NCI-H2107 (cell line): ENCODE measurements around the gene PPL.
"Not testable (repeated sequence)": the region's sequence is repeated elsewhere in the genome, so short reads cannot be mapped to it uniquely, and the experiment has no call there.

Experiments used
- DNase-seq: peaks from one replicate; lab custom pipeline; 2025; lab: John Stamatoyannopoulos, UW

PPL gene

DNA sequence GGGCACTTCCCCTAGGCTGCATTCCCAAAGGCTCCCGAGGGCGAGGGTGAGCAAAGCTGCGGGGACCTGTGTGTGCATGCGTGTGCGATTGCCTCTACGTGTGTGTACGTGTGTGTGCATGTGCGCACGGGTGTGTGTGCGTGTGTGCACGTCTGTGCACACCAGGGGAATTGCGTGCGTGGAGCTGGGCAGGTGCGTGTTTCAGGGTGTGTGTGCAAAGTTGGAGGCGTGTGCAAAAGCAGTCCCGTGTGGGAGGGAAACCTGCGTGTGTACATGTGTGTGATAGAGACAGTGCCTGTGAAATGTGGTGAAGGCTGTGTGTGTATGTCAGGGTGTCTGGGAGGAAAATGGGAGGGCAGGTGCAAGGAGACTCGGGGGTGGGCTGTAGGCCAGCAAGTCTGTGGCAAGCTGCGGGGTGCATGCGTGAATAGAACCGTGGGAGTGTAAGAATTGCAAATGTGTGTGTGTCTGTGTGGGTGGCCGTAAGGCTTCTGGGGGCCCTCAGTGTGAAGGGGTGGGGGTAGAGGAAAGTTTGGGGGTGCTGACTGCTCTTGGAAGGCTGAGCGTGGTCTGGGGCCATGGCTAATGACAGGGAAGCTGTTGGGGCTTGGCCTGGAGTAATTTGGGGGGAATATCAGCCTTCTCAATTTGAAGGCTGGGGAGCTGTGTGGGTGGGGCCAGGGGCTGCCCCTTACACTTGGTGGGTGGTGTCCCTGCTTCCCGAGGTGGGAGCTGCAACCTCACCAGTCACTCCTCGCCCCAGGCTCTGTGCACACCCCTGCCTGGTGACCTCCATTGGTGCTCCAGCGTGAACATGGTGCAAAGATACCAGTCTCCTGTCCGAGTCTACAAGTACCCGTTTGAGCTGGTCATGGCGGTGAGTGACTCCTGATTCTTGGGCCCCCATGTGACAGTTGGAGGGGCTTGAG is 21.8 kb upstream of the PPL start:
- no peak for DNase-seq

DNA sequence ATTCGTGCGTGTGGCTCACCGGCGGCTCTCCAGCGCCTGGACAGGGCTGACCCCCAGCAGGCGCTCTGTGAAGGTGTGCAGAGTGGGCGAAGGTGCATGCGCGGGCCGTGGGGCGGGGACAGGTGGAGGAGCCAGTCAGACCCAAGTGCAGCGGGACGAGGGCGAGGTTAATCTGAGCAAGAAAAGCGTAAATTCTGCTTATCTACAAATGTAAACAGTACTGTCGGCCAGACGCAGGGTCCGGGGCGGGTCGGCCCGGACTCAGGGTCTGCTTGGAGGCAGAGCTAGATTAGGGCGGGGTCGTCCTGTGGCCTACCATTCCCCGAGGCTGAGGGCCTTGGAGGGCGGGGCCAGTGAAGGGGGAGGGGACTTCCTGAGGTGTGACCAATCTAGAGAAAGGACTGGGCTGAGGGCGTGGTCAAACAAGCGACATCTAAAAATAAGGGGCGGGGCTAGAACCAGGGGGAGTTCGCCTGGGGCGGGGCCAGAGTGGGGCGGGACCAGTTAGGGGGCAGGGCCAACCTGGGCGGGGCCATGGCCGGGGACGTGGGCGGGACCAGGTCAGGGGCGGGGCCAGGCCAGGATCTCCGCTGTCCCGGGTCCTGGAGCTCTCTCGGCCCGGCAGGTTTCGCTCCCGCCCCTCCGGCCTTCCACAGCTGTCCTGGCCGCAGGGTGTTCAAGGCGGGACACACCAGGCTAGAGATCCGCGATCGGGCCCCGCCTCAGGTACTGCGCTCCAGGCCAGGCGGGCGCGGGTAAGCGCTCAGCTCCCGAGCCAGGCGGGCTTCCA is 21.0 kb upstream of the PPL start, which contains the start of gene SEC14L5:
Gene SEC14L5 (plus strand): TSS at position 611 of the 790 bp plus-strand sequence. CDS start 994 bp downstream, outside the sequence.
- peak; percentile 97 for DNase-seq

DNA sequence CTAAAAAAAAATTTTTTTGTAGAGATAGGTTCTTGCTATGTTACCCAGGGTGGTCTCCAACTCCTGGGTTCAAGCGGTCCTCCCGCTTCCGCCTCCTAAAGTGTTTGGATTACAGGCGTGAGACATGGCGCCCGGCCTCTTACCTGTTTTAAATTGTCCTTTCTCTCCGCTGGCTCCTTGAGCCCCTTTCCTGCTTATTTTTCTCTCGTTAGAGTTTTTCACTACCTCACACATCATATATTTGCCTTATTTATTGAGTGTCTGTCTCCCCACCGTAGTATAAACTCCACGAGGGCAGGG is 20.4 kb upstream of the PPL start:
- DNase-seq: no peak

DNA sequence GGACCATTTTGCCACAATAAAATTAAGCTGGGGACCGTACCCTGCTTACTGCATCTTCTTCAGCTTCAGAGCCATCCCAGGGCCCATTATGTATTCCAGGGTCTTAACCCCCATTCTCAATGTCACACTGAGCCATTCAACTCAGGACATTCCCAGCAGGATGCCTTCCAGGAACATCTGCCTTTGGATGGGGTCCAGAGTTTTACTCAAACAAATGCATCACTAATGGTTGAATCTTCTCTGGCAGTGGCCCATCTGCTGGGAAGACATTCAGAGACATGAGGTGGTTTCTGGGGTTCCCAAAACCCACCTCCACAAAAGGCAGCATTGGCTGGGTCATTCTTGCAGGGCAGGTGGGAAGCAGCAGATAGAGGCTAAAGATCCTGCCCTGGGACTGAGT is 17.8 kb upstream of the PPL start:
- DNase-seq: no peak

DNA sequence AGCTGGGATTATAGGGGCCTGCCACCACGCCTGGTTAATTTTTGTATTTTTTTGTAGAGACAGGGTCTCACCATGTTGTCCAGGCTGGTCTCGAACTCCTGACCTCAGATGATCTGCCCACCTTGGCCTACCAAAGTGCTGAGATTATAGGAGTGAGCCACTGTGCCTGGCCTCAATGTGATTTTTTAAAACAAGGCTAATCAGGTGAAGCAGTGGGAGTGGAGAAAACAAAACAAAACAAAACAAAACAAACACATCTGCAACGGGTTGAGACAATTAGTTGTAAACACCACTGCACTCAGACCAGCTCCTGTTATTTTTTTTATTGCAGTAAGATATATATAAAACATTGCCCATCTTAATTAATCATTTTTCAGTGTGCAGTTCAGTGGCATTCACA is 14.6 kb upstream of the PPL start:
- not testable (repeated sequence) for DNase-seq

DNA sequence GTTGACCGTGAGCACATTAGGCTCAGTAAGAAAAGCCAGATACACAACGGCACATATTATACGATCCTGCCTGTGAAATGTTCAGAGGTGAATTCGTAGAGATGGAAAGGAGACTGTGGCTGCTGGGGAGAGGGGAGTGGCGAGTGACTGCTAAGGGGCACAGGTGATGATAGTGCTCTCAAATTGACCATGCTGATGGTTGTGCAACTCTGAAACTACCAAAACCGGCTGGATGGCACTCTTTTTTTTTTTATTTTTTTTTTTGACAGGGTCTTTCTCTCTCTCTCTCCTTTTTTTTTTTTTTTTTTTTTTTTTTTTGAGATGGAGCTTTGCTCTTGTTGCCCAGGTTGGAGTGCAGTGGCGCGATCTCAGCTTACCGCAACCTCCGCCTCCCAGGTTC is 13.0 kb upstream of the PPL start:
- DNase-seq: no peak

DNA sequence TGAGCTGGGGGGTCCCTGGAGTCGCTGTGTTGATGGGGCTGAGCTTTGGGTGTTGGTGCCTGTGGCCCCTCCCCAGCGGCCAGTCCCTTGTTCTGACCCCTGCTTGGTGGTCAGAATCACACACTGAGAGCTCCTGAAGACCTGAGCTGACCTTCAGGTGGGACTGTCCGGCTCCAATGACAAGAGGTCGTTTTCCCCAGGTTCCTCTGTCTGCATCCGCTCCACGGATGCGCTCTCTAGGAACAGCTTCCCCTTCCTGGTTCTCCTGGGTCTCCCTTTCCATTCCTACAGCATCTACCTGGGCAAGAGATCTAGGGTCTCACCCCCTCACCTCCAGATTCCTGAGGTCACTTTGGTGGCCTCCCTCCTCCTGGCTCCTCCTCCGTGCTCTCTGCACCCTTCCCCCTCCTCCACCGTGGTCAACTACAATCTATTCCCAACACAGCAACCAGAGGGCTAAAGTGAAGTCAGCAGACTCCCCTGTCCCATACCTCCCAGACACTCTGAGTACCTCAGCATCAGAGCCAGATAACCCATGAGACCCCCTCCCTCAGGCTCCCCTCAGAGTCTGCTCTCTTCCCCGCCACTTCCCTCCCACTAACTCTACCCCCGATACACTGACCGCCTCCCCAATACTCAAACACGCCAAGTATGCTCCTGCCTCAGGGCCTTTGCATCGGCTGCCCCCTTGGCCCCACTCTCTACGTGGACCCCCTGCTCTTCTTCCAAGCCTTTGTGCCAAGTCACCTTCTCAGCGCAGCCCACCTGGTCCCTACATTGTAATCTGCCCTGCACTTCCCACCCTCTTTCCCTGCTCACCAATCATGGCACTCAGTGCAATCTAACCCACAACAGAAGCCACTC is 12.2 kb upstream of the PPL start:
- DNase-seq: no peak

DNA sequence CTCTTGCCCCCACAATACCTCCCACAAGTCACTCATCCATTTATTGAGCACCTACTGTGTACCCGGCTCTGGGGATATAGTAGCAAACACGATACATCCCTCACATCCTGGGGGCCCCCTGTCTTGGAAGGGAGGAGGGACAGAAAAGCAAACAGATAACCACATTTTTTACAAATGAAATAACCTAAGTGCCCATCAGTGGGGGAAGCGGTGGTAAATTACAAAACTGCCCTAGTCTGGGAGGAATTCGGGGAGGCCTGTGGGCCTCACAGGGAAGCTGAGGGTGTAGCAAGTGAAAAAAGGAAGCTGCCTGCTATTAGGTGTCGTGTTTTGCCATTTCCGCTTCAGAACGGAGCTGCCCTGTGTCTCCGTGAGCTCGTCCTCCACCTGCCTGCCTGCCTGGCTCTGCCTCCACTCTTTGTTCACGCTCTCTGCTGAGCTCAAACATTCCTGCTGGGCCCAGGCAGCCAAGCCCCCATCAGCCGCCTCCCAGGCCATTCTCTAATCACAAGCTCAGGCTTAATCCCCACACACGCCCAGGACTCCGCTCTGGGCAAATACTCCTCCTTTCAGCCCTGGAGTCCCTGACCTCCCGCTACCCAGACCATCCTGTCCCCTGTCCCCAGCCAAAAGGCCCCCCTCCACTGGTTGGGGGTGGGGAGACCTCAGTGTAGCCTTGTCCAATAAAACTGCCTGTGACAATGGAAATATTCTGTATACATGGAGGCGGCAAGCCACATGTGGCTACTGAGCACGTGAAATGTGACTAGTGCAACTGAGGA is 11.0 kb upstream of the PPL start:
- no peak for DNase-seq

DNA sequence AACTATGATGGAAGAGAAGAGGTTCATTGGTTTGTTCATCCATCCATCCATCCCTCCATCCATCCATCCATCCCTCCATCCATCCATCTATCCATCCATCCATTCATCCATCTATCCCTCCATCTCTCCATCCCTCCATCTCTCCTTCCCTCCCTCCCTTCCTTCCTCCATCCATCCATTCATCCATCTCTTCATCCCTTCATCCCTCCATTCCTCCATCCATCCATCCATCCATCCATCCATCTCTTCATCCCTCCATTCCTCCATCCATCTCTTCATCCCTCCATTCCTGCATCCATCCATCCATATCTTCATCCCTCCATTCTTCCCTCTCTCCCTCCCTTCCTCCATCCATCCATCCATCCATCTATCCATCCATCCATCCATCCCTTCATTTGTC is 10.0 kb upstream of the PPL start:
- DNase-seq: no peak

DNA sequence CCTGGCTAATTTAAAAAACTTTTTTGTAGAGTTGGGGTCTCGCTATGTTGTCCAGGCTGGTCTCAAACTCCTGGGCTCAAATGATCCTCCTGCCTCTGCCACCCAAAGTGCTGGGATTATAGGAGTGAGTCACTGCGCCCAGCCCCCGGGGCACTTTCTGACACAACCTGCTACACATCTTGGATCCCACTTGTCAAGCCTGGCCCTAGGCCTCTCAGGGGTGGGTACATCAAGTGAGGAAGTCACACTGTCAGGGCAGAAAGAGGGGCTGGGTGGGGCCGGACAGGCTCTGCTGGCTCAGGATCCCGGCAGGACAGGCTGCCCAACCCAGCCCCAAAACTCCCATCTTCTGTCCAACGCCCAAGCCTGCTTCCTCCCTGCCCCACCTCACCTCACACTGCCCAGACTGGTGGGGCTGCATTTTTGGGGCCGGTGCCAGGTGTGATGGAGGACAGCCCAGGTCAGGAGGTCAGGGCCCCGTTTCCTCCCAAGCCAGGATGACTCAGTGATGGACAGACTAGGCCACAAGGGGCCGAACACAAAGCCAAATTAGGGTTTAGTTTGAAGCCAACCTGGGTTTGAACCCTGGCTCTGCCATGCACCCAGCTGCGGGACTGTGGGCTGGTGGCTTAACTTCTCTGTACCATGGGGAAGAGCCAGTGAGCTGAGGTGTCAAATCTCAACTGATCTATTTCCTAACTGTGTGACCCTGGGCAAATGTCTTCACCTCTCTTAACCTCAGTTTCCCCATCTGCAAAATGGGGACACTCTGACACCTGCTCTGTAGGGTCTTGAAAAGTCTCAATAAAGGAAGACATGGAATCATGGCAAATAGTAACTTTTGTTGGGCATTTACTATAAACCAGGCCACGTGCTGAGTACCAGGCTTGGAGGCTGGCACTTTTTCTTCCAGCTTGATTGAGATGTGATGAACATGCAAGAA is 8.9 kb upstream of the PPL start:
- DNase-seq: no peak

DNA sequence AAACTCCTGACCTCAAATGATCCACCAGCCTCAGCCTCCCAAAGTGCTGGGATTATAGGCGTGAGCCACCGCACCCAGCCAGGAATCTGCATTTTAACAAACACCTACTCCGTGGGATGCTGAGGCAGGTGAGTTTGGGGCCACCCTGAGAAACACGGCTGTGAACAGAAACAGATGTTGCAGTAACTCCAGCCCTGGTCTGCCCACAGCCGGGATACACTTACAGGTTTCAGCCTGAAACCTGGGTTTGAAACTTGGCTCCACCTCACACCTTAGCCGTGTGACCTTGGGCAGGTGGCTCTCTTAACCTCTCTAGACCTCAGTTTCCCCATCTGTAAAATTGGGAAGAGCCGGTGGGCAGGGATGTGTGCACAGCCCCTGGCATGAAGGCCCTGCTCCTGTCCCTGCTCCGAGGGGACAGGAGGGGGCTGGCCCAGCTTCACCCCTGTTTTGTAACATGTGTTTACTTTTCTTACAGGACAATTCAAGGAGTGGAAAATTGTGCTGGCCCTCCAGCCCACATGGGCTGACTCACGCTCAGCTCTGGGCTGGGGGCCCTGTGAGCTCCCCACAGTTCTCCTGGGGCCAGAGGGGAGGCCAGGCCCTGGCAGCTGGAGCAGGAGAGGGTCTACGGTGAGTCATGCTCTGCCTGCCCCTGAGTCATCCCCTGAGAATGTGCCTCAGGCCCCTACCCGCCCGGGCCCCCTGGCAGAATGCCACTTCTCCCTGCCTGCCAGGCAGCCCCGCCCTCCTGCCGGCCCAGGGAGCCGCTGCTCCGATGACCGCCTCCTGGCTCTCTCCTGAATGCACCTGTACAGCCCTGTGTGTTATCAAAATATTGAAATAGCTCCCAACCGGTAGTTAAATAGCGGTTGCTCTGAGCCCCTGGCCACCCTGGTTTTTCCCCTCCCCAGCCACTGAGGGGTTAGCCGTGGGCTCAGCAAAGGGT is 7.7 kb upstream of the PPL start:
- peak; percentile 60 for DNase-seq

DNA sequence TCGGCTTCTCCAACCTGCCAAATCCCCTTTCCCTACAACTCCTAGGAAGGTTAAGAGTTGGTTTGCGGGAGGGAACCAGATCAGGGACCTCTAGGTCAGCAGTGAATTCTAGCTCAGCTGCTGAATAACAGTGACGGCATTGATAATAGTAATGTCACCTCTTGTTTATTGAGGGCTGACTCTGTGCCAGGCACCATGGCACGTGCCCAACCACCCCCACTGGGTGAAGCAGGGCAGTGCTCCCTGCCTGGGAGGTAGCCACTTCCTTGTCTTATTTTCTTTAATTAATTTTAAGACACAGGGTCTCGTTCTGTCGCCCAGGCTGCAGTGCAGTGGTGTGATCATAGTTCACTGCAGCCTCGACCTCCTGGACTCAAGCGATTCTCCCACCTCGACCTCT is 5.5 kb upstream of the PPL start:
- DNase-seq: no peak

DNA sequence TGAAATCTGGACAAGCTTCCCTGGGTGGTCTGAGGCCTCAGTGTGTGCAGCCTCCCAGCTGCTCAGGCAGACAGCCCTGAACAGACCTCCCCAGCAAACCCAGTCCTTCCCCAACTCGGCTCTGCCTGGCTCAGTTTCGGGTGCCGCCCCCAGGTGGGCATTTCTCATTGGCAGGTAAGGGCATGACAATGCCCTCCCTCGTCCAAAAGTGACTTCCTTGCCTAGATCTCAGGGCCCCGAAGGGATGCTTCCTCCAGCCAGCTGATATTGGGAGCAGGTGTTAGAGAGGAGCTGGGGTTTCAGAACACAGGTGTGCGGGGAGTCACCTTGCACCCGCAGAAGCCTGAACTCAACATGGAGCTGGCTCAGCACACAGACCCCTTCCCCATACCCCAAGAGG is 3.8 kb upstream of the PPL start:
- DNase-seq: no peak

DNA sequence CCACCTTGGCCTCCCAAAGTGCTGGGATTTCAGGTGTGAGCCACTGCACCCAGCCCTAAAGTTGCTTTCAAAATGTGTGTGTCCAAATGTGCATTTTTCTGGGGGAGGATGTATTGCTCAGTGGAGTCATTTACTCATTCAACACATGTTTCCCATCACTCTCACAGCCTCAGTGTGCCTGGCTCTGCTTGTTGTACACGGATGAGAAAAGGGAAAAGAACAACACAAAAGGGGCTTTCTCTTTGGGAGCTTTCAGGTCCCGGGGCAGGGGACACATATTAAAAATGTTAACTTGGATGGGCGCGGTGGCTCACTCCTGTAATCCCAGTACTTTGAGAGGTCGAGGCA is 1.7 kb upstream of the PPL start:
- no peak for DNase-seq

DNA sequence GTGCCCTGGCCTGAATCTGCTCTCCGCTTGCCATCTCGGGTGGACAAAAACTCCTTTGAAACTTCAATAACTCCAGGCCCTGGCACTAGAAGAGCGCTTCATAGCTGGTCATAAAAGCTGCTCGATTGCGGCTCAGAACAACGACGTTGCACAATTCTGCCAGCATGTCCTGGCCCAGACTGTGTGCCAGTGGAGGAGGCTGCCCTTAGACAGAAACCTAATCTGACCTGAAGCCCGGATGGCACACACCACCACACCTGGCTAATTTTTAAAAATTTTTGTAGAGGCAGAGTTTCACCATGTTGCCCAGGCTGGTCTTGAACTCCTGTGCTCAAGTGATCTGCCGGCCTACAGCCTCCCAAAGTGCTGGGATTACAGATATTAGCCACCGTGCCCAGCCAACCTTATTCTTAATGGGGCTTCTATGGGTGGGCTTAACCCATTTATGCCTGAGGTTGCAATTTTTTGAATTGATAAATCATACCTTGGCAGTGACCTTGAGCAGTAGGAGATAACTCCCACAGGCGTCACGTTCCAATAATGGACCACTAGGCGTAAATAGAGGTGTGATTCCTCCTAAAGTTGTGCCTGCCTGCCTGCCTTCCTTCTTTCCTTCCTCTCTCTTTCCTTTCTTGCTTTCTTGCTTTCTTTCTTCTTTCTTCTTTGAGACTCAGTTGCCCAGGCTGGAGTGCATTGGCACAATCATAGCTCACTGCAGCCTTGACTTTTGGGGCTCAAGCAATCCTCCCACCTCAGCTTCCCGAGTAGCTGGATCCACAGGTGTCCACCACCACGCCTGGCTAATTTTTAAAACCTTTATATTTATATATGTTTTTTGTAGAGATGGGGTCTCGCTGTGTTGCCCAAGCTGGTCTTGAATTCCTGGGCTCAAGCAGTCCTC is 1.1 kb upstream of the PPL start:
- no peak for DNase-seq

DNA sequence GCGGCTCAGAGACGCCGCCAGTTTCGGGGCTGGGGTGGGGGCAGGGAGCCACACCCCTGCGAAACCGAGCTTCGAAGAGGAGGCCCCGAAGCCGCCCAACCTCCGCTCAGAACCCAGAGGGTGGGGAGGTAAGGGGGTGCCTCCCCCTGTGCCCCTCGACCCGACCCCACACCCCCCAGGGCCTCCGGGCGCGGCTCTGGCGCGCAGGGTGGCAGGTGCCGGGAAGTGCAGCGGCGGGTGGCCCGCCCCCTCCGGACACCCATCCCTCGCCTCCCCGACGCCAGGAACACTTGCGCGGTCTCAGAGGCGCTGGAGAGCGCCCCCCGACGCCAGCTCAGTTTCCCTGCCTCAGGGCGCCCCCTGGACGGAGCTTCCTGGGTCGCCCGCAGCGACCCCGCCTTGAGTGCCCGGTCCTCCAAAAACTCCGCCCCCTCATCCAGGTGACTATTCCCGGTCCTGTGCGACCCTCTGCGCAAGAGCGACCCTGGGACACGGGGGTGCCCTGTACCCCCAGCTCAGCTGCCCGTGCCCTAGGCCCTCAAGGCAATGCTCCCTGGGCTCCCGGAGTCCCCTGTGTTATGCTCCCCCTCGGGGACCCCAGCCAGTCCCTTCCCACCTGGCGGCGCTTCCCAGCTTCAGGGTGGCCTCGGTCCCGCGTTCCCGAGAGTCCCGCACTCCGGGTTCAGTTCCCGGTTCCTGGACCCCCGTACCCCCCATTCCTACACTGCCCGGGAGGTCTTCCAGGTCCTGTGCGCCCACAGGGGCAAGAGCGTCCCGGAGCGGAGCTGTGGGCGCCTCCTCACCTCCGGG is 562 bp downstream of the PPL start:
- no peak for DNase-seq

DNA sequence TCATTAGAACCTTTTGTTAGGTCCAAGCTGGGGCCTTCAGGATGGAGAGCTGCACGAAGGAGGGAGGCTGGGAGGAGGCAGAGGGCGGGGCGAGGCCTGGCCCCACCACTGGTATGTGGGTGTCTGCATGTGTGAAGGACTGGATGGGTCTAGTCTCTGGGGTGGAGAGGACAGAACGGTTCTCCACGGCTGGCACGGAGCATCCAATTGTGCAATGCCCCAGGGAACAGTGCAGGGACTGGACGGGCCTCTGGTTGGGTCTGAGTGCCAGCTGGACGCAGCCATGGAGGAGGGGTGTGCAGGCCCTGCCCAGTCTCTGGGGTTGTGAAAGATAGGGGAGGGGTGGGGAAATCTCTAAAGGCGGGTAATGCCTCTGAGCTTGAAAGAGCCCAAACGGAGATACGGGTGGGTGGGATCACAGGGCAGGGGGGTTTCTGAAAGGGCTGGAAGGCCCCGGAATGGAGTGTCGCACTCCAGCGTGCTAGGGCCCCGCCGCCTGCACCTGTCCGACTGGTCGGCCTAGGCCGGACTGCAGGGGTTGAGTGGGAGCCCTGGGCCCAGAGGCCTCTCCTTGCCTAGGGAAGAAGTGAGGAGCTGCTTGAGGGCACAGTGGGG is 1.6 kb downstream of the PPL start:
- no peak for DNase-seq
